ENCODE results near the gene HARS2.
"Not testable (repeated sequence)": the region's sequence is repeated elsewhere in the genome, so short reads cannot be mapped to it uniquely, and the experiment has no call there.

The HARS2 gene

GRCh38 chr5:140690941-140691924, at the start of gene HARS2, which contains the start of gene HARS1:
HARS2 (plus strand) TSS chr5:140691455; CDS start chr5:140691649, 194 bp downstream.
HARS1 (minus strand) TSS chr5:140691370; CDS start chr5:140691304, 66 bp downstream.
- peak; percentile 95 for DNase-seq (ENCODE audit: low spot score)
- H3K27ac ChIP-seq: peak within 1 kb of the TSS; percentile 50 to 85

GRCh38 chr5:140641716-140642115, 49.5 kb upstream of the HARS2 start:
- H3K27ac ChIP-seq: no peak overlapping the region
- no peak for TF ChIP-seq CTCF (IDR thresholded peaks at IDR 0.05)
- no peak overlapping the region for H3K4me3 ChIP-seq
- no peak for DNase-seq (ENCODE audit: low spot score)

More at GRCh38 chr5:140690941-140691924, at the start of gene HARS2, which contains the start of gene HARS1:
- peak within 1 kb of the TSS; percentile 87 for H3K4me3 ChIP-seq
- no peak for TF ChIP-seq CTCF (IDR thresholded peaks at IDR 0.05)

- TF ChIP-seq CTCF (IDR thresholded peaks at IDR 0.05): no peak
These were observed 48.5 kb upstream of the HARS2 start for GRCh38 chr5:140642718-140643117.

GRCh38 chr5:140647042-140647419, 44.2 kb upstream of the HARS2 start:
- TF ChIP-seq CTCF (IDR thresholded peaks at IDR 0.05): no peak
- DNase-seq (ENCODE audit: low spot score): no peak
- Histone ChIP-seq H3K27ac (peak overlapping the region; percentile 79 to 96), H3K4me3 (peak overlapping the region; percentile 98)

More at GRCh38 chr5:140642718-140643117, 48.5 kb upstream of the HARS2 start:
- H3K27ac ChIP-seq: no peak overlapping the region
- no peak for DNase-seq (ENCODE audit: low spot score)
- no peak overlapping the region for H3K4me3 ChIP-seq

GRCh38 chr5:140658870-140659269, 32.4 kb upstream of the HARS2 start:
- TF ChIP-seq CTCF (IDR thresholded peaks at IDR 0.05): no peak
- DNase-seq (ENCODE audit: low spot score): no peak
- H3K4me3 ChIP-seq: no peak overlapping the region
- H3K27ac ChIP-seq: no peak overlapping the region

- H3K4me3 ChIP-seq; DNase-seq (ENCODE audit: low spot score); H3K27ac ChIP-seq: not testable (repeated sequence)
These were observed 30.9 kb upstream of the HARS2 start for GRCh38 chr5:140660371-140660770.

GRCh38 chr5:140664030-140664358, 27.3 kb upstream of the HARS2 start:
- no peak for DNase-seq (ENCODE audit: low spot score)
- Histone ChIP-seq H3K27ac (peak overlapping the region; percentile 94 to 97), H3K4me3 (peak overlapping the region; percentile 92)
- no peak for TF ChIP-seq CTCF (IDR thresholded peaks at IDR 0.05)

Measured in coronary artery (tissue), 2 donors.